SU-DHL-6 (cell line): ENCODE data around the gene CDKN2B.

ENCODE experiments used
- EZH2phosphoT487 ChIP-seq: fragments of 200-600 bp; sonication (generic), shearing (Covaris generic); conservative IDR thresholded peaks from 2 replicates; pipeline ENCODE4 v1.6.1; 2018; ENCODE audit warnings: mild to moderate bottlenecking, antibody characterized with exemption, low read length, moderate library complexity, mixed read lengths
- TF ChIP-seq, protein P1 (sequence below): fragments of 200-600 bp; sonication (generic); IDR thresholded peaks from one replicate; pipeline ENCODE4 v1.5.1; 2017; ENCODE audit warnings: antibody characterized with exemption, mild to moderate bottlenecking, low read length, moderate library complexity; ENCODE audit not compliant: insufficient read depth, poor library complexity, severe bottlenecking

- TF ChIP-seq, protein P1, sequence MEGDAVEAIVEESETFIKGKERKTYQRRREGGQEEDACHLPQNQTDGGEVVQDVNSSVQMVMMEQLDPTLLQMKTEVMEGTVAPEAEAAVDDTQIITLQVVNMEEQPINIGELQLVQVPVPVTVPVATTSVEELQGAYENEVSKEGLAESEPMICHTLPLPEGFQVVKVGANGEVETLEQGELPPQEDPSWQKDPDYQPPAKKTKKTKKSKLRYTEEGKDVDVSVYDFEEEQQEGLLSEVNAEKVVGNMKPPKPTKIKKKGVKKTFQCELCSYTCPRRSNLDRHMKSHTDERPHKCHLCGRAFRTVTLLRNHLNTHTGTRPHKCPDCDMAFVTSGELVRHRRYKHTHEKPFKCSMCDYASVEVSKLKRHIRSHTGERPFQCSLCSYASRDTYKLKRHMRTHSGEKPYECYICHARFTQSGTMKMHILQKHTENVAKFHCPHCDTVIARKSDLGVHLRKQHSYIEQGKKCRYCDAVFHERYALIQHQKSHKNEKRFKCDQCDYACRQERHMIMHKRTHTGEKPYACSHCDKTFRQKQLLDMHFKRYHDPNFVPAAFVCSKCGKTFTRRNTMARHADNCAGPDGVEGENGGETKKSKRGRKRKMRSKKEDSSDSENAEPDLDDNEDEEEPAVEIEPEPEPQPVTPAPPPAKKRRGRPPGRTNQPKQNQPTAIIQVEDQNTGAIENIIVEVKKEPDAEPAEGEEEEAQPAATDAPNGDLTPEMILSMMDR: no peak
- TF ChIP-seq EZH2phosphoT487: no peak
Measured at GRCh38 chr9:21982861-21983560, 26.1 kb downstream of the CDKN2B start.
